Osteocyte (in vitro differentiated cells): ENCODE measurements around the gene SMARCC2. TPM values are rescaled to one million over a fixed set of nuclear protein-coding genes. Genes with fewer than 3 reads are reported as not detected.

Experiments
- DNase-seq: peaks from one replicate; pipeline ENCODE4 v3.0.0; 2021; ENCODE audit warnings: mixed read lengths; ENCODE audit not compliant: unreplicated experiment; ENCODE audit errors: extremely low spot score
- H3K27ac Mint-ChIP-seq: one replicate; pipeline ENCODE4 v1.8.0; 2021; ENCODE audit warnings: mild to moderate bottlenecking, mixed read lengths; ENCODE audit not compliant: unreplicated experiment
- H3K27me3 Mint-ChIP-seq: one replicate; pipeline ENCODE4 v1.8.0; 2021; ENCODE audit warnings: mixed read lengths; ENCODE audit not compliant: unreplicated experiment
- H3K36me3 Mint-ChIP-seq: one replicate; pipeline ENCODE4 v1.8.0; 2021; ENCODE audit warnings: mixed read lengths; ENCODE audit not compliant: unreplicated experiment
- H3K4me1 Mint-ChIP-seq: one replicate; pipeline ENCODE4 v1.8.0; 2021; ENCODE audit warnings: mixed read lengths; ENCODE audit not compliant: unreplicated experiment
- H3K4me3 Mint-ChIP-seq: one replicate; pipeline ENCODE4 v1.8.0; 2021; ENCODE audit warnings: mild to moderate bottlenecking, moderate library complexity, mixed read lengths; ENCODE audit not compliant: unreplicated experiment
- H3K9me3 Mint-ChIP-seq: one replicate; pipeline ENCODE4 v1.8.0; 2021; ENCODE audit warnings: mixed read lengths; ENCODE audit not compliant: unreplicated experiment
- CTCF ChIP-seq: fragments of 200-600 bp; sonication (generic); IDR thresholded peaks from 2 replicates; pipeline ENCODE4 v1.5.0; 2021; ENCODE audit warnings: antibody characterized with exemption, mild to moderate bottlenecking, moderate library complexity
- total RNA-seq: library from RNA; stranded (reverse); gene quantifications from 2 replicates; pipeline ENCODE4 v1.2.1, GENCODE V29; 2021

SMARCC2 gene
- total RNA-seq, 1 donor from 2014 or later = 128 TPM

DNA sequence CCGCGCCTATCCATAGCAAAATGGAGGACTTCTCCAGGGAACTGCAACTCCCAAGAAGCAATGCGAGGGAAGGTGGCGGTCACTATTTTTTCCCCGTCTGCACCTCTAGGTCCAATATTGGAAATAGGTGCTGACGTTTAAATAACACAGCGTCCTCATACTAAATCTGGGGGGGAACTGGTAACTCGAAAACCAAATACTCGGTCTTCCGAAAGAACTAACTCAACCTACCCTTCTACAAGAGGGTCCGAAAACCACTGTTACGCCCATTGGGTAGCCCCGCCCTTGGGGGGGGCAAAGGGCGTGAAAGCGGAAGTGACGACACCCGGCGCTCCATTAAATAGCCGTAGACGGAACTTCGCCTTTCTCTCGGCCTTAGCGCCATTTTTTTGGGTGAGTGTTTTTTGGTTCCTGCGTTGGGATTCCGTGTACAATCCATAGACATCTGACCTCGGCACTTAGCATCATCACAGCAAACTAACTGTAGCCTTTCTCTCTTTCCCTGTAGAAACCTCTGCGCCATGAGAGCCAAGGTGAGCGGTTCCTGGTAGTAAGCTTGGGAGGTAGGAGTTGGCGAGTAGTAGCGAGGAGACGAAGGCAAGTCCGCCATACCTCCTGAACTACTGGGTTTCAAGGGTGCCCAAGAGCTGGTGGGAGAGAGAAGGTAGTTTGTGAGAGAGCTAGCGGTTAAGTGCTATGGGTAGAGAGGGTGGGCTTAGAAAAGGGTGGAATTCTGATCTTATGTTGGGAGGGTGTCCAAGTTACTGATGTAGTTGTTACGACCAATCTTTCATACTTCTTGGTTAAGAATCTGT lies 72.8 kb downstream of the SMARCC2 start, which contains the start of gene RPL41:
TSS of gene RPL41 (plus strand) at position 367 of the 815 bp plus-strand sequence.
- H3K27me3 Mint-ChIP-seq = no peaks in the 10 kb centered on the region
- peaks cover 35% of the 10 kb centered on the region for H3K36me3 Mint-ChIP-seq
- H3K27ac Mint-ChIP-seq = peak within 1 kb of the TSS; percentile 98
- TF ChIP-seq CTCF = no peak
- H3K4me1 Mint-ChIP-seq = peaks cover 36% of the 10 kb centered on the region
- H3K4me3 Mint-ChIP-seq = peak within 1 kb of the TSS; percentile 99
- DNase-seq = peak; percentile 97
- H3K9me3 Mint-ChIP-seq = no peaks in the 10 kb centered on the region

DNA sequence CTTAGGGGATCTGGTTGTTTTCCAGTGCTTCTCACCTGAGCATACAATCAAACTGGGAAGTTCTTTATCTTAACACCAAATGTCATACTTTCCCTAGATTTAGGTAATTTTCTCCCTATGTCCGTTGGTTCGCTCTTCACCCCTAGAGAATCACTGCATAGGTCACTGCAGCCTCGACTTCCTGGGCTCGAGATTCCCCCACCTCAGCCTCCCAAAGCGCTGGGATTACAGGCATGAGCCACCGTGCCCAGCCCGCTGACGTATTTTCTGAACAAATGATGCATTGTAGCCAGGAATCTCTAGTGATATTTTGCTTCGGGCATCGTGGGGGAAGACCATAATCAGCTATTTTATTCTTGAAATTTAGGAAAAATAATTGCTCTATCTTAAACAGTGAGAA lies 74.0 kb downstream of the SMARCC2 start:
- peak overlapping the region; percentile 98 for H3K27ac Mint-ChIP-seq
- no peak for TF ChIP-seq CTCF
- no peaks in the 10 kb centered on the region for H3K9me3 Mint-ChIP-seq
- peaks cover 36% of the 10 kb centered on the region for H3K4me1 Mint-ChIP-seq
- no peaks in the 10 kb centered on the region for H3K27me3 Mint-ChIP-seq
- H3K4me3 Mint-ChIP-seq = peak overlapping the region; percentile 99
- no peak for DNase-seq
- peaks cover 40% of the 10 kb centered on the region for H3K36me3 Mint-ChIP-seq

GRCh38 chr12:56114084-56114483 lies 75.2 kb downstream of the SMARCC2 start:
- Mint-ChIP-seq H3K36me3 (peaks cover 39% of the 10 kb centered on the region), H3K27me3 (no peaks in the 10 kb centered on the region), H3K27ac (peak overlapping the region; percentile 27), H3K4me3 (no peak overlapping the region), H3K9me3 (no peaks in the 10 kb centered on the region), H3K4me1 (peaks cover 24% of the 10 kb centered on the region)
- no peak for DNase-seq
- no peak for TF ChIP-seq CTCF

Other genes with a start within 250 kb of the SMARCC2 start
- 1.0 and 1.4 TPM in 2 replicates for gene PMEL, start 223.4 kb downstream of the SMARCC2 start, total RNA-seq
- 27.3 and 29.6 TPM in 2 replicates for gene CDK2, start 222.7 kb downstream of the SMARCC2 start, total RNA-seq
- 126 and 134 TPM in 2 replicates for gene RAB5B, start 215.4 kb downstream of the SMARCC2 start, total RNA-seq
- gene SUOX, start 192.2 kb downstream of the SMARCC2 start, total RNA-seq = 16.2 and 19.4 TPM in 2 replicates
- gene IKZF4, start 168.4 kb downstream of the SMARCC2 start, total RNA-seq = 8.2 and 10.6 TPM in 2 replicates
- gene RPS26, start 147.6 kb downstream of the SMARCC2 start, total RNA-seq = 25.0 and 25.3 TPM in 2 replicates
- gene ERBB3, start 109.3 kb downstream of the SMARCC2 start, total RNA-seq = 0.97 and 1.2 TPM in 2 replicates
- gene PA2G4, start 84.9 kb downstream of the SMARCC2 start, total RNA-seq = 85.9 and 87.9 TPM in 2 replicates
- 3,386 and 3,580 TPM in 2 replicates for gene RPL41, start 72.8 kb downstream of the SMARCC2 start, total RNA-seq
- gene ZC3H10, start 71.2 kb downstream of the SMARCC2 start, total RNA-seq = 10.5 and 11.8 TPM in 2 replicates
- gene ESYT1, start 61.2 kb downstream of the SMARCC2 start, total RNA-seq = 127 and 142 TPM in 2 replicates
- 123 and 139 TPM in 2 replicates for gene MYL6B, start 36.9 kb downstream of the SMARCC2 start, total RNA-seq
- 1,490 and 1,549 TPM in 2 replicates for gene MYL6, start 31.1 kb downstream of the SMARCC2 start, total RNA-seq
- 71.2 and 77.8 TPM in 2 replicates for gene RNF41, start 32.4 kb upstream of the SMARCC2 start, total RNA-seq
- gene NABP2, start 34.9 kb upstream of the SMARCC2 start, total RNA-seq = 42.1 and 45.3 TPM in 2 replicates
- 0.81 TPM in 1 of 2 replicates, not detected in the other for gene SLC39A5, start 40.6 kb upstream of the SMARCC2 start, total RNA-seq
- 67.7 and 75.4 TPM in 2 replicates for gene ANKRD52, start 68.9 kb upstream of the SMARCC2 start, total RNA-seq
- gene COQ10A, start 77.5 kb upstream of the SMARCC2 start, total RNA-seq = 12.8 and 14.4 TPM in 2 replicates
- 199 and 206 TPM in 2 replicates for gene CS, start 110.8 kb upstream of the SMARCC2 start, total RNA-seq
- 154 and 177 TPM in 2 replicates for gene CNPY2, start 126.5 kb upstream of the SMARCC2 start, total RNA-seq
- gene PAN2, start 144.5 kb upstream of the SMARCC2 start, total RNA-seq = 52.7 and 56.6 TPM in 2 replicates
- not detected in 2 replicates for gene IL23A, start 149.4 kb upstream of the SMARCC2 start, total RNA-seq
- 327 and 334 TPM in 2 replicates for gene STAT2, start 170.6 kb upstream of the SMARCC2 start, total RNA-seq
- not detected in 2 replicates for gene APOF, start 173.4 kb upstream of the SMARCC2 start, total RNA-seq